PC-3 (cell line): ENCODE results near the gene VPS18. TPM values are rescaled to one million over a fixed set of nuclear protein-coding genes. Genes with fewer than 3 reads are reported as not detected.

Source experiments
- ATAC-seq: fragments of 200-7000 bp; cut with Tn5 transposase; 2 replicates; pipeline ENCODE4 v1.9.1; 2020; ENCODE audit warnings: mild to moderate bottlenecking, moderate library complexity
- BruUV-seq: library from RNA; stranded (reverse); fragments of 400-500 nt; replicated peaks from 2 replicates; lab custom pipeline; 2021; lab: Mats Ljungman, UMichigan
- CTCF ChIA-PET: fragments of 300-600 bp; sonication (Branson Sonifier 250); formaldehyde crosslinking; loops from one replicate; lab custom pipeline; 2022; ENCODE audit warnings: antibody characterized with exemption; lab: Charles Lee
- POLR2A ChIA-PET: fragments of 300-600 bp; sonication (Branson Sonifier 250); formaldehyde crosslinking; loops from one replicate; lab custom pipeline; 2022; ENCODE audit warnings: antibody characterized with exemption; ENCODE audit not compliant: unreplicated experiment; lab: Charles Lee
- DNase-seq: peaks from one replicate; pipeline ENCODE4 v3.0.0-alpha.2; 2015
- H2AFZ ChIP-seq: fragments of 300-600 bp; sonication (generic); 2 replicates; pipeline ENCODE4 v1.6.0; 2016; ENCODE audit warnings: antibody characterized with exemption, low read length
- H3F3A ChIP-seq: fragments of 300-600 bp; sonication (generic); one replicate; pipeline ENCODE4 v1.6.0; 2017; ENCODE audit warnings: antibody characterized with exemption, low read length, control low read depth, mild to moderate bottlenecking; ENCODE audit not compliant: unreplicated experiment
- H3K27ac ChIP-seq: fragments of 300-600 bp; sonication (generic); 2 replicates; pipeline ENCODE4 v1.5.1; 2016; ENCODE audit warnings: mild to moderate bottlenecking, low read length
- H3K27me3 ChIP-seq: fragments of 300-600 bp; sonication (generic); 2 replicates; pipeline ENCODE4 v1.6.1; 2016; ENCODE audit warnings: low read length, mixed read lengths
- H3K36me3 ChIP-seq: fragments of 300-600 bp; sonication (generic); 2 replicates; pipeline ENCODE4 v1.6.1; 2016; ENCODE audit warnings: low read depth, mixed run types, low read length, mixed read lengths
- H3K4me1 ChIP-seq: fragments of 300-600 bp; sonication (generic); 2 replicates; pipeline ENCODE4 v1.5.1; 2016; ENCODE audit warnings: low read length; ENCODE audit not compliant: insufficient read depth
- H3K4me2 ChIP-seq: fragments of 300-600 bp; sonication (generic); 2 replicates; pipeline ENCODE4 v1.6.0; 2016; ENCODE audit warnings: low read length
- H3K4me3 ChIP-seq: fragments of 300-600 bp; sonication (generic); 2 replicates; pipeline ENCODE4 v1.5.1; 2016; ENCODE audit warnings: mild to moderate bottlenecking, low read length, mixed read lengths
- H3K79me2 ChIP-seq: fragments of 300-600 bp; sonication (generic); 2 replicates; pipeline ENCODE4 v1.6.1; 2017; ENCODE audit warnings: low read length, mixed read lengths
- H3K9ac ChIP-seq: fragments of 300-600 bp; sonication (generic); 2 replicates; pipeline ENCODE4 v1.6.0; 2016; ENCODE audit warnings: mild to moderate bottlenecking, low read length
- H3K9me2 ChIP-seq: fragments of 300-600 bp; sonication (generic); replicated peaks from 2 replicates; pipeline ENCODE4 v1.6.1; 2016; ENCODE audit warnings: mixed run types, low read length, mixed read lengths
- H3K9me3 ChIP-seq: fragments of 300-600 bp; sonication (generic); 2 replicates; pipeline ENCODE4 v1.6.1; 2016; ENCODE audit warnings: low read length, mixed read lengths
- H4K20me1 ChIP-seq: fragments of 300-600 bp; sonication (generic); 2 replicates; pipeline ENCODE4 v1.6.1; 2016; ENCODE audit warnings: low read length, mixed read lengths
- EZH2 ChIP-seq: fragments of 300-600 bp; sonication (generic); IDR thresholded peaks from one replicate; pipeline ENCODE4 v1.6.1; 2017; ENCODE audit warnings: antibody characterized with exemption, mild to moderate bottlenecking, low read length; ENCODE audit not compliant: unreplicated experiment
- EZH2phosphoT487 ChIP-seq: fragments of 300-600 bp; sonication (generic); IDR thresholded peaks from 2 replicates; pipeline ENCODE4 v1.6.1; 2018; ENCODE audit warnings: mild to moderate bottlenecking, antibody characterized with exemption, low read length, borderline replicate concordance
- intact Hi-C: fragments of 100-400 bp; cut with micrococcal nuclease; formaldehyde crosslinking; loops from 2 replicates; pipeline ENCODE4 v1.9.0; 2023
- total RNA-seq: library from RNA; depleted of rRNA; stranded (reverse); fragments of >200 nt; gene quantifications from 2 replicates; pipeline ENCODE4 v1.2.3, GENCODE V29; 2014
- TF ChIP-seq, protein P1 (sequence below): fragments of 300-600 bp; sonication (generic); conservative IDR thresholded peaks from 2 replicates; pipeline ENCODE4 v1.5.1; 2017; ENCODE audit warnings: antibody characterized with exemption, low read depth, mild to moderate bottlenecking, low read length

VPS18 gene
- total RNA-seq, 1 experiment from 2014 or later = 37.6 TPM

DNA sequence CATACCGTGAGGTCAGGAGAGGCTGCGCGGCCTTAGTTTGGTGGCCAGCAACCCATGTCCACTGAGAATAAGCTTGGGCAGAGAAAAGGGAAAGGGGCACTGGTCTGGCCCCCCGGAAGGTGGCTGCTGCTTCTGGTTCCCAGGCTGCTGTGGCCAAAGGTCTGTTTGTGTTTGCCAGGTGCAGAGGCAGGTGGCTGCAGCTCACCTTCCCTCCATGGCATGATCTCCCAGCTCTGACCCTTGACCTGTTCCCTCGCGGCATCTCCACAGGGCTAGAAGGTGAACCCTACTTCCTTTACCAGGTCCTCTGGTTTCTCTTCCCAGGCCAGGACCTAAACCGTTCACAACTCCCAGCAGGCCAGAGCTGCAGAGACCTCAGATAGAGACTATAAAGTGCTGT lies 13.8 kb downstream of the VPS18 start:
- intact Hi-C loops = loop anchor here (5.0 to 10.0 kb wide), 3 partner anchors 34 to 207 kb away; partner anchors contain the start of gene INO80
- Histone ChIP-seq H3K79me2 (no peaks in the 10 kb centered on the region), H3K9me2 (no peaks in the 10 kb centered on the region), H3K4me2 (no peak overlapping the region), H2AFZ (no peak overlapping the region), H3F3A (peaks cover 6% of the 10 kb centered on the region), H3K27me3 (no peaks in the 10 kb centered on the region), H3K9ac (no peak overlapping the region), H3K27ac (no peak overlapping the region), H3K4me3 (no peak overlapping the region), H4K20me1 (peaks cover 5% of the 10 kb centered on the region; the same call in 1 of the 2 replicates), H3K4me1 (peaks cover 29% of the 10 kb centered on the region), H3K36me3 (peaks cover 2% of the 10 kb centered on the region; the same call in 1 of the 2 replicates), H3K9me3 (no peaks in the 10 kb centered on the region)
- ATAC-seq = no peak
- no TSS peak for BruUV-seq
- ChIA-PET CTCF (no interaction called here), POLR2A (no interaction called here)
- no peak for DNase-seq
- TF ChIP-seq EZH2phosphoT487 = no peak
- TF ChIP-seq, protein P1, sequence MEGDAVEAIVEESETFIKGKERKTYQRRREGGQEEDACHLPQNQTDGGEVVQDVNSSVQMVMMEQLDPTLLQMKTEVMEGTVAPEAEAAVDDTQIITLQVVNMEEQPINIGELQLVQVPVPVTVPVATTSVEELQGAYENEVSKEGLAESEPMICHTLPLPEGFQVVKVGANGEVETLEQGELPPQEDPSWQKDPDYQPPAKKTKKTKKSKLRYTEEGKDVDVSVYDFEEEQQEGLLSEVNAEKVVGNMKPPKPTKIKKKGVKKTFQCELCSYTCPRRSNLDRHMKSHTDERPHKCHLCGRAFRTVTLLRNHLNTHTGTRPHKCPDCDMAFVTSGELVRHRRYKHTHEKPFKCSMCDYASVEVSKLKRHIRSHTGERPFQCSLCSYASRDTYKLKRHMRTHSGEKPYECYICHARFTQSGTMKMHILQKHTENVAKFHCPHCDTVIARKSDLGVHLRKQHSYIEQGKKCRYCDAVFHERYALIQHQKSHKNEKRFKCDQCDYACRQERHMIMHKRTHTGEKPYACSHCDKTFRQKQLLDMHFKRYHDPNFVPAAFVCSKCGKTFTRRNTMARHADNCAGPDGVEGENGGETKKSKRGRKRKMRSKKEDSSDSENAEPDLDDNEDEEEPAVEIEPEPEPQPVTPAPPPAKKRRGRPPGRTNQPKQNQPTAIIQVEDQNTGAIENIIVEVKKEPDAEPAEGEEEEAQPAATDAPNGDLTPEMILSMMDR = no peak
- no peak for TF ChIP-seq EZH2

DNA sequence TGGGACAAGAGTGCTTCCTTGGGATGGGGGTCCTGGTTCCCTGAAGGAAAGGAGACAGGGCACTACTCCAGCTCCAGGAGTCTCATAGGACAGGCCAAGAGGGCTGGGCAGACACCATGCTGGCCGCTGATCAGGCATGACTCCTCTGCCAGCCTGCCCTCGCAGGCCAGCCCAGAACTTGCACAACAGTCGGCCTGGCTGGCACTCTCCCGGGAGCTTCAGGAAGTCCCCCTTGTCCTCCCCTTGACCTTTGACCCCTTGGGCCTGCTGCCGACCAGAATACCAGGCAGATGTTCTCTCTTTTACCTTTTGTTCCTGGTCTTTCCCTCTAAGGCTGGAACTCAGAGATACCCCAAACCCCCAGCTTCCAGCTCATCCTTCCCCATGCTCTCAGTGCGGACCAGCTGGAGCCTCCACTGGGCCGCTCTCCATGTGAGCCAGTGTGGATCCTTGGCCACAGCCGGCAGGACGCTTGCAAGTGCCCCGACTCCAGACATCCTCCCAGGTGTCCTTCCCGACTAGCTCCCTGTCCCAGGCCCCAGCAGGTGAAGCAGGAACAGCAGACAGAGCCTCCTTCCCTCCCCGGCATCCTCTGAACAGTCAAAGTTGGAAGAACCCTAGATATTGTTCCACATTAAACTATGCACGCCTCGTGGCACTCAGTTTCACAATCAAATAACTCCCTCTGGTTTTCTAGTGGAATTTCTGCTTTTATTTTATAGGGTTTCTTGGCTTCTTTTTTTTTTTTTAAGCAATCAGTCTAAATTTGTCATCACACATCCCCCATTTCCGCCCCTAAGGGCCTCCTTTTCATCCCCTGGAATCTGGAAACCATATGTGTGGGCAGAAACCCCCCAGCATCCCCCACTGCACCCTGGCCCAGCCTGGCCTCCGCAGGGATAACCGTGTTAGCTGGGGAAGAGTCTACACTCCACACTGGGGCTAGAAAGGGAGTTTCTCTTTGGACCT lies 15.7 kb downstream of the VPS18 start:
- no peak overlapping the region for H3K4me2 ChIP-seq
- DNase-seq = no peak
- no peak overlapping the region for H3K4me3 ChIP-seq
- H3F3A ChIP-seq = peaks cover 6% of the 10 kb centered on the region
- no peaks in the 10 kb centered on the region for H3K9me2 ChIP-seq
- H3K27ac ChIP-seq = no peak overlapping the region
- CTCF ChIA-PET = no interaction called here
- POLR2A ChIA-PET = no interaction called here
- TF ChIP-seq EZH2 (no peak), EZH2phosphoT487 (no peak)
- TF ChIP-seq, protein P1 = no peak
- H3K9ac ChIP-seq = no peak overlapping the region
- H3K79me2 ChIP-seq = no peaks in the 10 kb centered on the region
- no peaks in the 10 kb centered on the region; the same call in 1 of the 2 replicates for H3K36me3 ChIP-seq
- no TSS peak for BruUV-seq
- peaks cover 23% of the 10 kb centered on the region for H3K4me1 ChIP-seq
- H3K27me3 ChIP-seq = no peaks in the 10 kb centered on the region
- H3K9me3 ChIP-seq = no peaks in the 10 kb centered on the region
- H4K20me1 ChIP-seq = no peaks in the 10 kb centered on the region
- no peak for ATAC-seq
- H2AFZ ChIP-seq = no peak overlapping the region
- intact Hi-C loops = loop anchor here (5.0 to 10.0 kb wide), 3 partner anchors 32 to 205 kb away; partner anchors contain the start of gene INO80

DNA sequence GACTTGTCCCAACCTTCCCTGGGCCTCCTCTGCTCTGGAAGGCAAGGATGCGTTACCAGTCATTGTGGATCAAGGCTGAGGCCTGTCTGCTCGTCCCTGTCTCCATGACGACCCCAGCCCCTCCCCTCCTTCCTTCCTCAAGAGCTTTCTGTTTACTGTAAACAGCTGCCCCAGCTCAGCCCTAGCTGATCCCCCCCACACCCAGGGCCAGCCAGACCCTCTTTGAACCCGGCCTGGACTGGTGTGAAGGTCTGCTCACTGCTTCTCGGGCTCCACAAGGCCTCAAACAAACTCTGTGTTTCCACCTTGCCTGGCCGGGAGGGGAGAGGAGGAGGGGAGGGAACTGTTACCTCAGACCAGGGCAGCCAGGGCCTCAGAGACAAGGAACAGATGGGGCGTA lies 16.9 kb downstream of the VPS18 start:
- TF ChIP-seq, protein P1 = no peak
- TF ChIP-seq EZH2 = no peak
- TF ChIP-seq EZH2phosphoT487 = no peak
- ATAC-seq = no peak

More for the DNA sequence above, 16.9 kb downstream of the VPS18 start:
- H3K27me3 ChIP-seq = no peaks in the 10 kb centered on the region
- H3K9ac ChIP-seq = no peak overlapping the region
- no peak overlapping the region for H2AFZ ChIP-seq
- ChIA-PET CTCF (no interaction called here), POLR2A (no interaction called here)
- intact Hi-C loops = no loop called here
- no peak overlapping the region for H3K27ac ChIP-seq
- H3F3A ChIP-seq = no peaks in the 10 kb centered on the region
- BruUV-seq = no TSS peak
- H3K9me3 ChIP-seq = no peaks in the 10 kb centered on the region
- no peaks in the 10 kb centered on the region for H3K36me3 ChIP-seq
- no peaks in the 10 kb centered on the region for H3K9me2 ChIP-seq
- H3K4me1 ChIP-seq = peaks cover 22% of the 10 kb centered on the region
- no peak overlapping the region for H3K4me3 ChIP-seq
- no peaks in the 10 kb centered on the region for H4K20me1 ChIP-seq
- H3K79me2 ChIP-seq = no peaks in the 10 kb centered on the region
- H3K4me2 ChIP-seq = no peak overlapping the region
- no peak for DNase-seq
